AML-193 (cell line): ENCODE data around the gene RAB44.

Experiments
- DNase-seq, 2 experiments: peaks; one replicate each; lab custom pipeline; 2025; lab: John Stamatoyannopoulos, UW

Gene RAB44

DNA sequence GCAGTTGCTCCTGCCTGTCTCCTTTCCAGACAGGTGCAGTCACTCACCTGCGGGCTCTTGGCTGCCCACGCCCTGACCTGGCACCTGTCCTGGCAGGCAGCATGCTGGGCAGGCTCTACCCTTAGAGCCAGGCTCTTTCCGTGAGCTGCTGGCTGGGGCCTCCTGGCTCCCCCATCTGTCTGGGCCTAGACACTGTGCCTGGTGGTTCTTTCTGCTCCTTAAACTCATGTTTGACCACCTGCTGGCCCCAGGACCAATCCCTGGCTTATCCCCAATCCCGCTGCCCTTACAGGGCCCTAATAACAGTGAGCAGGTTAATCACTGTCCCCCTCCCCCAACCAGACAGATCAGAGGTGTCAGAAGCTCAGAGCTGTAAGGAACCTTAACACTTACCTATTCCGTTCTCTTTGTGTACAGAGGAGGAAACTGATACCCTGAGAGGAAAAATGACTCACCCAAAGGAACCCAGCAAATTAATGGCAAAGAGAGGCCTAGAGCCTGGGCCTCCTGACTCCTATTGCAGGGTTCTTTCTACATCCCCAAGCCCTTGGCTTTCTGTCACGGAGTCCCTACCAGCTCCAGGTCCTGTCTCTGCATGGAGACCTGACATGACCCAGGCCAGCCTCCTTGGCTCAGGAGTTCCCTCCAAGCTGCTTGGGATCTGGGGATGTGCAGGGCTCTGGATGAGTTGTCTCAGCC is 54.7 kb downstream of the RAB44 start:
- DNase-seq = no peak

DNA sequence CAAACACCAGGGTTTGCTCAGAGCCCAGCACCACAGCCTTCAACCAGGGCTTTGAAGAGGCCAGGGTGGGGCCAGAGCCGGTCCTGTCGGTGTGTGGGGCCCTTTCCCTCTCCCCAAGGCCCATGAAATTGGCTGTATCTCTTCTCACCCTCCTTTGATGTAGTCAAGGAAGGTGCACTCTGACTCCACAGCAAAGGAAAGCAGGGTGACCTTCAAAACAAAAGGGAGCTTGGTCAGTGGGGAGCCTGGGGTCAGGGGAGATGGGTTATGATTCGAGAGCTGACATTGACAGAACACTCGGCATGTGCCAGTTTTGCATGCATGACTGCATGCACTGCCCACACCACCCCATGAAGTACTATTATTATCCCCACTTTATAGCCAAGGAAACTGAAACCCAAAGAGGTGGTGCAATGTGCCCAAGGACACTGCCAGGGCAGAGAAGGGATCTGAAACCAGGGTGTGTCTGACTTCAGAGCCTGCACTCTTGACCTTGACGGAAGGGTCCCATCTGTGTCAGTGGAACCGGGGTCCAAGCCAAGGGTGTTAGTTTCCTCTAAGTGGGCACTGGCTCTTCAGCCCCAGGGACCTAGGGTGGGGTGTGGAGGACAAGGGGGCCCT is 55.4 kb downstream of the RAB44 start:
- DNase-seq = no peak

DNA sequence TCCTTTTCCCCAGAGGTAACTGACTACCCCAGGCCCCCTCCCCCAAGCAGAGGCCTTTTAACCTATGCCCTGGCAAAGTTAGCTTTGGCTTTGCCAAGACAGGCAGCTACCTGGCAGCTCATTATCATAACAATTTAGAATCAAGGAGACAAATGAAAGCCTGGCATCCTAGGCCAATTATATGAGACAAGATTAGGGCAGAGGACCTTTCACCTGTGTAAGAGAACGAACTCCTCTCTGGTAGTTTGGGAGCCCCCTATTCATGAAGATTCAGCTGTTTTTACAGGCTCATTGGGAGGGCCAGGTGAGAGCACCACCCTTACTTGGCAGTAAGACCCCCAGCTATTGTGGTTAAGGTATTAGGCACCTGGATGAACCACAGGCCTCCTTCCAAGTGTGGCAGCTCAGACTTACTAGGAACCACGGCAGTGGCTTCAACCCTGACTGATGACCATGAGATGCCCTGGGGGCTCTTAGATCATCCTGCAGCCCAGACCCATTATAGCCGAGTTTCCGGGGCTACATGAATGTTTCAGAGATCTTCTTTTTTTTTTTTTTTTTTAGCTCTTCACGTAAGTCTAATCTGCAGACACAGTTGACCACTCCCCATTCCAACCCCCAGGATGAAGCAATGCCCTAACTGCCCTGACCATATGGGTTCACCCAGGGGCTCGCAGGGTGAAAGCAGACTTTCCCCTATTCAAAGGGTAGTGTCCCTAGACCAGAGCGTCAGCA is 56.2 kb downstream of the RAB44 start:
- DNase-seq = no peak

DNA sequence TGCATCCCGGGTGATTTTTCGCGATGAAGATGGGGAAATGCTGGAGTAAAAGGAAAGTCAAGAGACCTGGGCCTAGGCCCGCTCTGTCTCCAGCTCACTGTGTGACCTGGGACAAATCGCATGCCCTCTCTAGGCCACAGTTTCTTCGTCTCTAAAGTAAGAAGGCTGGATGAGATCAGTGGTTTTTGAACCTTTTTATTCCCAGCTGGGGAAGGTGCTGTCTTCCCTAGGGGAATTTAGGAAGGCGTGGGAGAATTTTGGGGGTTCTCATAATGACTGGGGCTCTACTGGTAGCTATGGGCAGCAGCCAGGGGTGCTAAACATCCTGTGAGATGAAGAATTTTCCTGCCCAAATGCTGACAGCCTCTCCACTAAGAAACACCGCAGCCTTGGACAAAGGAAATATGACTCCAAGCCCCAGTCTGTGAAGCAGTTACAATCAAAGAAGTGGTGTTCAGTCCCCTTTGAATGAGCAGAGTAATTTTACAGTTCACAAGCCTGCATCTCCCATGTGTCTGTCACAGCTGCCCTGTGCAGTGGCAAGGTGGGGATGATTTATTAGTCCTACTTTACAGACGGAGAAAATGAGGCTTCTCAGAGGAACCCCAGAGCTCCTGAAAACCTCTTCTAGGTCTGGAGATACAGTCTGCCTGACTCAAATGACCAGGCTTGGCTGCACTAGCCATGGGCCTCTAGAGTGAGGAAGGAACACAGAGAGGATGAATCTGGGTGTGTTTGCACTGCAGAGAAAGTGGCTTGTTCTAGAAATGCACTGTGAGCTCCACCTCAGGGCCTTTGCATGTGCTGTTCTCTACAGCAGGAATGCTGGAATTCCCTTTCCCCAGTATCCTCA is 57.2 kb downstream of the RAB44 start:
- no peak for DNase-seq

DNA sequence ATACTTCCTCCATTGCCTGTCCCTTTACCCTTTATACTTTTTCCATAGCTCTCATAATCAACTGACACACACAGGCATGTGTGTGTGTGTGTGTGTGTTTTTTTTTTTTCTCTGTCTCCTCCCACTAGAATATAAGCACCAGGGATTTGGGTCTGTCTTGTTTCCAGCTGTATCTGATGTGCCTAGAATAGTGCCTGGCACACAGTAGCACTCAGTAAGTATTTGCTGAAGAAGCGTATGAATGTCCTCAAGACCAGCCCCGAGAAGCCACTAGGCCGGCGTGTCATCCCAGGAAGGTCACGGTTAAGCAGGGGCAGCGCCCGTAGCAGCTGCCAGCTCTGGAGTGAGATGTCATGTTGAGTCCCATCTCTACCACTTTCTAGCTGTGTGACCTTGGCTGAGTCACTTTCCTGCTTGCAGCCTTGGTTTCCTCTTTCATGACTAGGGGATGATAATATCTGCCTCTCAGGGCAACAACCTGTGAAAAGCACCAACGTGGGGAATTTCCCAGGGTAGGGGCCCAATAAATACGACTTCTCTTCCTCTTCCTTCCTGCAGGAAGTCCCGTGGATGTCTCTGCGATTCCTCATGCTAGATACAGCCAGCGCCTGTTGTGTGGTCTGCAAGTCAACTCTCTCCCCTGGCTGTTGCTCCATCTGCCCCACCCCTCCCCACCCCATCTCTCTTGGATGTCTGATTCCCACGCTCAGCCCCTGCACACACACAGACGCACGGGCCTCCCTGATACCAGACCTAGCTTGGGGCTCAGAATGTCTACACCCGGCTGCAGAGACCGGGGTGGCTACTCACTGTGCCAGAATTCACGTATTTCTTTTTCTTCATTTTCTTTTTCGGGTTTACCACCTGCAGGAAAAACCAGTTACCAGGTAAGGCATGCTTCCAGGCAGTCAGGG is 58.1 kb downstream of the RAB44 start:
- DNase-seq = peak; percentile 91 to 94

DNA sequence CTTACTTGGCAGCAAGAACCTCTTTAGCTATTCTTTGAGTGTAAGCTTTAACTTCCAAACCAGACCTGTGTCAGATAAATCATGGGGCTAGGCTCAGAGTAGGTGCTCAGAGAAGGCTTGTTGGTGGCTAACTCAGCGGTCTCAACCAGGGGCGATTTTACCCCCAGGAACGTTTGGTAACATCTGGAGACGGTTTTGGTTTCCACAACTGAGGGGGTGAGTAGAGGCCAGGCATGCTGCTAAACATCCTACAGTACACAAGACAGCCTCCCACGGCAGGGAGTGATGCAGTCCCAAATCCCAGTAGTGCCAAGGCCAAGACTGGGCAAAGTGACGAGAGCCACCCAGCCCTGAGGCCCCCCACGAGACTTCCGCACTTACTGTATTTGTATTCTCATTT is 59.2 kb downstream of the RAB44 start:
- DNase-seq = no peak

DNA sequence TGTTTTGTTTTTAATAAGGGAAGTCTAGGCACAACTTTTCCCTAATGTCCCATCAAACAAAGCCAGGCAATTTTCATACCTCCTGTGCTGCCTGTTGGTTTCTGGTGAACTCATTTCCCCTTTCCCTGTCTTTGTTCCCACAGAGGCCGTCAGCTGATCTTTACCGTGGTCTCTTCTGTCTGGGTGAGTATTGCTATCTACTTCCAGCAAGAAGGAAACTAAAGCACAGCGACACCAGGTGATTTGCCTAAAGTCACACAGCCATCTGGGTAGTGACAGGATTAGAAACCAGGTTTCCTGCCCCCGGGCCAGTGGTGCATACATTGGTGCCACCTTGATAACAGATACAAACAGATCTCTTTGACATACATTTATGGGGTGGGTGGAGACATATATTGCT is 59.6 kb downstream of the RAB44 start:
- DNase-seq = no peak

DNA sequence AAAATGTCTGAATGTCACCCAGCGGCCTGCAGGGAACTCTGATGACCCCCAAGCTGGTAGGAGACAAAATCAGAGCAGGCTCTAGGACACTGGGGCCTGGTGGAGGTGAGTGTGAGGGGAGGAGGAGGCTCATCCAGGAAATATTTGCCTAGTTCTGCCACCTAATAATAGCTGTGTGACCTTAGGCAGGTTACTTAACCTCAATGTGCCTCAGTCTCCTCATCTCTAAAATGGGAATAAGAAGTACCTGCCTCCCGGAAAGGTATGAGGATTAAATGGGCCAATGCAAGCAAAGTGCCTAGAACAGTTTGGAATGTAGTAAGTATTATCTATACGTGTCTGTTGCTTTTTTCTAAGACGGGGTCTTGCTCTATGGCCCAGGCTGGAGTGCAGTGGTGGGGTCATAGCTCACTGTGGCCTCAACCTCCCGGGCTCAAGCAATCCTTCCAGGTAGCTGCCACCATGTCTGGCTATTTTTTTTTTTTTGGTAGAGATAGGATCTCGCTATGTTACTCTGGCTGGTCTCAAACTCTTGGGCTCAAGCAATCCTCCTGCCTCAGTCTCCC is 60.4 kb downstream of the RAB44 start:
- DNase-seq = no peak

DNA sequence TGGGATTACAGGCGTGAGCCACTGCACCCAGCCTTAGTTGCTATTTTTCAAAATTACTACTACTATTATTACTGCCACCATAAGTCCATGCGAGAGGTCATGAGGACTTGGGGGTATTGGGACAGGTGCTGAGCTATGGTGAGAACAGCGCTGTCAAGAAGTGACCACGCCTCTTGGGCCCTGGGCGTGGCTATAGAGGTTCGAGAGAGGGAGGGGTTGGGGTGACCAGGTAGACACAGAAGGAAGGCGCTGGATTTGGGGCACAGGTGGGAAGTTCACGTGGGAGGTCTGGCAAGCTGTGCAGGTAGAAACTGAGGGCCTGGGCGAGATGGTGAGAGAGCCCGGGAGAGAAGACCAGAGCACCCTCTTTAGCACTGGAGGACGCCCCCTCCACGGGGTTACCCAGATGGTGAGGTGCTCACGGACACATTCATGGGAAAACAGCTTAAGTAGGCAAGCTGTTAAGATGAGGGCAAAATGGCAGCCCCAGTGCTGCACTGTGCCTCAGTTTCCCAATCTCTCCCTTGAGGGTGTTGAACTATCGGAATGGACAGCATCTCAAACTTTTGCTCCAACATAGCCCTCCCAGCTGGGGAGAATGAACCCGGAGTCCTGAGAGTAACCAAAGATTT is 61.0 kb downstream of the RAB44 start:
- DNase-seq = no peak

DNA sequence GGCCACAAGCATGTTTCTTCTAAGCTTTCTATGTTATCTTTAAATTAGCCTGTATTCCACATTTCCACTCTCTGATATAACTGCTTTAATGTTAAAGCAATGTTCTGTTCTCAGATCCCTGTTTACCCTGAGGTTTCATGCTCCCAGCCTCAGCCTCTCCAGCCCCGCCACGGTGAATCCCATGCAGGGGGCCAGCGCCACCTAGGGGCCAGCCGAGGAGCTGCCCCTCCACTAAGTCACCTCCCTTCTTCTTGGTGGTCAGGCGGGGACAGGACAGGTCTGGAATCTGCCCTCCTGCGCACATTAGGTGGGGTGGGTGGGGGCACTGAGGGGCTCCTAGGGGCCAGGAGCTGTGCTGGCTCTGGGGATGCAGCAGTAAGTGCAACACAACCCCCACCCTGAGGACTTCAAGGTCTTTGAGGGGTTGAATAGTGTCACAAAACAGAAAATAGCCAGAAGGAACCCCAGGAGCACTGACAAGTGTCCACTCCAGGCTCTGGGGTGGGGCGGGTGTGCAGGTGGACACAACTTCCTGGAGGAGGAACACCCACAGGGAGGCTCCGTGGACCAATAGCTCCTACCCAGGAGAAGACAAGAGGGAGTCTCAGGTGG is 61.6 kb downstream of the RAB44 start:
- DNase-seq = peak; percentile 79 to 81

DNA sequence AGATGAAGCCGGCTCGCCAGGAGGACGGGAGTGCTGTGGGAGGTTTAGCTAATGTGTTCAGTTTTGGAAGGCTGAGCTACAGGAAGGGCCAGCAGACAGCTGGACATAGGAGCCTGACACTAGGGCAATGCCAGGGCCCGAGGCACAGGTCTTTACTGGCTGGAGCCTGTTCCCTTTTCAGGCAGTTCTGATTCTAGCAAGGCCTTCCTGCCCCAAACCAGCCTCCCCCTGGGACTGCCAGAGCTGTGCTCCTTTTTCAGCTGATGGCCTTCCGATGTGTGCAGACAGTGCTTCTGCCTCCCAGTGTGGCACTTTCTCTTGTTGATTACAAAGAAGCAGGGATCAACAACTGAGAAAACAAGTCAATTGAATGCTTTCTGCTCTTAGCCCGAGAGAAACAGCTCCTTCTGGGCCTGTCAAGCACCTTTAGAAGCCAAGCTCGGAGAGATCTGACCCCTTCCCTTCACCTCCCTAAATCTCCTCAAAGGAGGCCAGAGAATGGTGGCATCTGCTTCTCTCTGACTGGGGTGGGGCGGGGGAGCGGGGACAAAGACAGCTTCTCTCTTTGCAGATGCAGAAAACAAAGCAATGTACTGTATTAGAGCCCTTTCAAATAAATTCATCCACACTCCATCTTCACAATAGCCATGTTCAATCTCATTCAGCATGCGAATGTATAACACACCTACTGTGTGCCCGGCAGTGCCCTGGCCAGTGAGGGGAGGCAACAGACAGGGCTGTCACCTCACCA is 63.2 kb downstream of the RAB44 start:
- DNase-seq = no peak

DNA sequence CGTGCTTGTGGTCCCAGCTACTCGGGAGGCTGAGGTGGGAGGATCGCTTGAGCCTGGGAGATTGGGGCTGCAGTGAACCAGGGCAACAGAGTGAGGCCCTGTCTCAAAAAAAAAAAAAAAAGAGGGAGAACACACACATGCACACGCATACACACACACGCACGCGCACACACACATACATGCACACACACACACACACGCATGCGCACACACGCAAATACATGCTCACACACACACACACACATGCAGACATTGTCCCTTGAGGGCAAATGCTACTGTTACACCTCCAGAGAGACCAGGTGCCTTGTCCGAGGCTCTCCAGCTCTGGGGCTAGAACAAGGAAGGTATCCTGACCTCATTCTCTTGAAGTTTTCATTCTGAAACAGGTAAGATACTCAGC is 64.5 kb downstream of the RAB44 start:
- no peak for DNase-seq

DNA sequence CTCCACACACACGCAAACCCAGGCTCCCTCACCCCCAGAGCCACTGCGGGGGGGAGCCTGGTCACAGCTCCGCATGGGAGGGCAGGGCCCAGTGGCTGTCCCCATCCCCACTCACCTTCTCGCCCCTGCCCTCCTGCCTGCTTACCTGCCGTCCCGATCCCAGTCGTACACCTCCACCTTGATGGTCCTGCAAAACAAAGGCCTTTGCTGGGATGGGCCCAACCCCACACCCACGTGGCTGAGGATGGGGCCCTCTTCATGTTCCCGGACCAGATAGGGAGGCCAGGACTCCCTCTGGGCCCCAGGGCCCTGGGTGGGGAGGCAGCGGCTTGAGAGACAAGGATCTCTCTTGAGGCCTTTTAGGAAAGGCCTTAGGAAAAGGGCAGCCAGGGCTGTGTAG is 67.6 kb downstream of the RAB44 start:
- no peak for DNase-seq

DNA sequence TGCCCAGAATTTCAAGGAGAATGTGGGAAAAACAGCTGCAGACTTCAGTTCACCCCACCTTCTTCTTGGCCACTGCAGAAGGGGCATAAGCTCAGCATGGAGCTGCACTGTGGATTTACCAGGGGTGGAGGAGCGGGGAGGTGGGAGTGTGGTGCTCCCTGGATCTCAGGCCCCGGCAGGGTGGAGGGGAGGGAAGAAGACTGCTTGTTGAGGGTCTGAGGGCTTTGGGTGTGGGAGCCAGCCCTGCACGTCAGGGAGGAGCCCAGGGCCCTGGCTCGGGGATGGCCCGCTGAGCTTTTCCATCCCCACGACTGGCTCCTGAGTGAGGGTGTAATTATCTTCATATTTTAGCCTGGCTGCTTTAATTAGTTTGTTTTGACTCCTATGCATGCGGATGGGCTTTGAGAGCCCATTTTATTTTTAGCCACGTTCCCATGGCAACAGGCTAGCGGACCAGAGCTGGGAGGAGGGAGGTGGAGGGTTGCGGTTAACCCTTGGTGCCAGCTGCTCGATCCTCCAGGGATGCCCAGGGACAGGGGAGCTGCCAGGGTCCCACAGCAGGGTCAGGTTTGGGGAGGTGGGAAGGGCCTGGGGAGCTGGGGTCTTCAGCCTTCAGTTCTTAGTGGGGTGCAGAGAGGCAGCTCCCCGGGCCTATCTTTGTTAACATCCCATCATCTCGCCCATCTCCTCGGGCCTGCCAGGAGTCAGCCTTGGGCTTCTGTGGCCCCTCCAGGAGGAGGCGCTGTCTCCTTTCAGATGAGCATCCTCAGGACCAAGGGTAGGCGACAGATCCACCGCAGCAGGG is 68.2 kb downstream of the RAB44 start:
- peak; percentile 82 to 91 for DNase-seq

DNA sequence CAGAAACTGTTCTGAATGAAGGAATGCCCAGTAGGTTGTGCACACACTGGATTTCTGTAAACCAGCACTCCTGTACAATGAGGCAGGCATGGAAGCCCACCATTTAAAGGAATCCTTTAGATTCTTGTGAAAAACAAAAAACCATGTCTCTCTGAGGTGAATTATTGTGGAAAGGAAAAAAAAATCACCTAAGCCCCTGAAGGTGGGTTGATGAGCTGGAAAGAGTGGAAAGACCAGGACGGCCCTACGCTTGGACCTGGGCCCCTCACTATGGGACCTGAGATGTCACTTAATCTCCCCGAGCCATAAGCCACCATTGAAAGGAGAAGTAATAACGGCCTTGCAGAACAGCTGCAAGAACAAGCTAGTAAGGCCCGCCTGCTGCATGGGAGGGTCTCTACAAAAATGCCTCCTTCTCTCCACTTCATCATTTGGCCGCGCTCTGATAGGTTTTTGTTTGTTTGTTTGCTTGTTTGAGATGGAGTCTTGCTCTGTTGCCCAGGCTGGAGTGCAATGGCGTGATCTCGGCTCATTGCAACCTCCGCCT is 68.8 kb downstream of the RAB44 start:
- DNase-seq = no peak

DNA sequence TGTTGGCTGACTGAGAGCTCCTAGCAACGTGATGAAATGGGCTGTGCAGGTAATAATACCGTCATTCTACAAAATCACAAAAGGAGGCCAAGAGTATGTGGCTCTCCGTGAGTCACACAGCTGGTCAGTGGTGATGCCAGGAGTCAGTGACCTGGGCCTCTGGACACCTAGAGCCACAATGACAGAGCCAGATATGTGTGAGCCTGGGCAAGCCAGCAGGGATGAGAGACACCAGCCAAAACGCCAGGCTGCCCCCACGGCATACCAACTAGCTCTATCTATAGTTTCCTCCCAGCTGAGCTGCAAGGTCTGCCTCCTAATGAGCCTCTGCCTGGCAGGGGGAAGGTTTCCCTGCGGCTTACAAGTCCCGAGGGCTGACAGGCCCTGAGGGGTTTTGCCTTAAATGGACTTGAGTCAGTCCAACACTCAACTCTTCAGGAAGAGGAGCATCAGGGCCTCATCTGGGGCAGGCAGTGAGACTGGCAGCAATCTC is 71.6 kb downstream of the RAB44 start:
- DNase-seq = peak in 1 of 2 experiments; percentile 88

DNA sequence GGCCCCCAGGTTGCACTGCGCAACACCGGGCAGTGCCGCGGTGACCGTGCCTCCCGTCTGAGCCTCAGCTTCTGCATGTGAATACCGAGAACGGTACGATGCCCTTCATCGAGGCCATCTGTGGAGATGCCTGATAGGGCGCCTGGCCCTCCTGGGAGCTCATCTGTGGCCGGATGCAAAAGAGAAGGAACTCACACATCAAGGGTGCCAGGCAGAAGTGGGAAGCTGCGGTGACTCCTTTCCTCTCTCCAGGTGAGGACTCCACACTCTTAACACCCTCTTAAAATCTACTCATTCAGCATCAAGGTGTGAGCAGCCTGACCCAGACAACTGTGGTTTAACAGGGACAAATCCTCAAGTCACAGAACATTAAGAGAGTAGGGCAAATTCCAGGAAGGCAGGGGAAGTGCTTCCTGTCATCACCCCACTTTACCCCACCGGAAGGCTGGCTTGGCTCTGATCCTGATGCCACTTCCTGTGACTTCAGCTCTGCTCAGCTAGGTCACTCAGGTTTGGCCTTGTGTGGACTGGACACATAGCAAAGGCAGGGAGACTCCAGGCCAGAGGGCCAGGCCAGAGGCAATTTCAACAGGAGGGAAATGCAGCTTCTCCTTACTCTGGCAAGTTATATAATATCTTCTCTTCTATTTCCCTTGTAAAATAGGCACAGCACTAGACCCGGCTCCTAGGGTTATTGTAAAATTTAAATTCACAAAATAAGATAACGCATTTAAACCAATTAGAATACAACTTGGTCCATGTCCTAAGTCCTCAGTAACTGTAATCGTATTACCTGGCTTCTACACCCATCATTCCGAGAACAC is 72.3 kb downstream of the RAB44 start:
- DNase-seq = peak; percentile 88 to 89
